Measurements from ENCODE around the gene NKX2-8. TPM values are rescaled to one million over a fixed set of nuclear protein-coding genes. Genes with fewer than 3 reads are reported as not detected.

NKX2-8 gene
- total and polyA plus RNA-seq, 8 donors: 0.15 to 1.6 (median 0.48) TPM; not detected in 4

DNA sequence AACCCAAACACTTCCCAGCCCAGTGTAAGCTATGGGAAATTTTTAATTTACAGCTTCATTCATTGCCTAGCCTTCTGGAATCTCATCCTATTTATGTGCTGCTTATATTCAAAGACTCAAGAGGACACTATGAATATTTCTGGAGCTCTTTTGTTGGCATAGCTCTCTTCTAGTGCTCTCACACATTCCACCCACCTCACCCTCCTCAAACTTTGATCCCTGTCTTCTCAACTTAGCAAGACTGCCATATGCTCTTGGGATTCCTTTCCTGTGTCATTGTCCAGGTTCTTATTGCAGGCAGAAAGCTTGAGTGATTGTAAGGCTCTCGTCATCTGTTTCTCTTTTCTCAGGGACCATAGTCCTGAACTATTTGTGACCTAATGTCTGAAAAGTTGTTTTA is 44.4 kb downstream of the NKX2-8 start:
- H3K27ac ChIP-seq: no peak overlapping the region

More for the DNA sequence above, 44.4 kb downstream of the NKX2-8 start:
- DNase-seq (no peak), ATAC-seq (peak; percentile 49)
- no peaks in the 10 kb centered on the region for H3K4me1 ChIP-seq
- intact Hi-C loops (cut with DNase I): no loop called here
- no peak for TF ChIP-seq CTCF (IDR thresholded peaks at IDR 0.05)
- peaks cover 0 to 5% of the 10 kb centered on the region in 2 donors for H3K9me3 ChIP-seq
- no peak overlapping the region for H3K4me3 ChIP-seq
- H3K27me3 ChIP-seq: peaks cover 0 to 4% of the 10 kb centered on the region in 2 donors
- H3K36me3 ChIP-seq: no peaks in the 10 kb centered on the region

Other genes starting within 250 kb of the NKX2-8 start
- gene NKX2-1, start 62.4 kb downstream of the NKX2-8 start, total RNA-seq: 100 to 1,000 TPM; 133 to 251 TPM
- gene NKX2-1, start 62.4 kb downstream of the NKX2-8 start, polyA plus RNA-seq (ENCODE audit: insufficient read length in 6 of 6): 100 to 1,000 TPM; 103 to 157 (median 132) TPM
- gene PAX9, start 79.2 kb upstream of the NKX2-8 start, total RNA-seq: 1 to 10 TPM in 1 of 2 donors, under 1 TPM in 1; 0.35 to 1.4 TPM
- gene PAX9, start 79.2 kb upstream of the NKX2-8 start, polyA plus RNA-seq (ENCODE audit: insufficient read length in 6 of 6): under 1 TPM; 0.37 to 0.70 (median 0.51) TPM